Spleen (tissue), 7 donors: ENCODE results near the gene LETMD1.

ENCODE experiments used
- POLR2AphosphoS5 ChIP-seq, 3 donors: sonication (generic); formaldehyde crosslinking; IDR thresholded peaks; one replicate each; pipeline ENCODE4 v1.5.1; 2017; ENCODE audit warnings: antibody characterized with exemption in 3 of 3
- TF ChIP-seq, protein P1 (sequence below), 11 experiments: fragments of 200-600 bp in 7 of 11; fragments of 450-650 bp in 4 of 11; sonication (generic) in 4 of 11; IDR thresholded peaks in 8 of 11; conservative IDR thresholded peaks in 3 of 11; 1 replicate in 7 of 11; 2 replicates in 4 of 11; pipeline versions ENCODE4 v1.4.0 to v1.8.0; 2016 to 2021; ENCODE audit warnings: antibody characterized with exemption in 11 of 11, inconsistent platforms in 4 of 11, mild to moderate bottlenecking in 1 of 11
- donor health status: DM: no; HTN: no; CAD: no; lungs with moderate emphysema.
- donor health status: DM: no; HTN: no; CAD: no.
- donor health status: DM: no; HTN: no; CAD: no.

DNA sequence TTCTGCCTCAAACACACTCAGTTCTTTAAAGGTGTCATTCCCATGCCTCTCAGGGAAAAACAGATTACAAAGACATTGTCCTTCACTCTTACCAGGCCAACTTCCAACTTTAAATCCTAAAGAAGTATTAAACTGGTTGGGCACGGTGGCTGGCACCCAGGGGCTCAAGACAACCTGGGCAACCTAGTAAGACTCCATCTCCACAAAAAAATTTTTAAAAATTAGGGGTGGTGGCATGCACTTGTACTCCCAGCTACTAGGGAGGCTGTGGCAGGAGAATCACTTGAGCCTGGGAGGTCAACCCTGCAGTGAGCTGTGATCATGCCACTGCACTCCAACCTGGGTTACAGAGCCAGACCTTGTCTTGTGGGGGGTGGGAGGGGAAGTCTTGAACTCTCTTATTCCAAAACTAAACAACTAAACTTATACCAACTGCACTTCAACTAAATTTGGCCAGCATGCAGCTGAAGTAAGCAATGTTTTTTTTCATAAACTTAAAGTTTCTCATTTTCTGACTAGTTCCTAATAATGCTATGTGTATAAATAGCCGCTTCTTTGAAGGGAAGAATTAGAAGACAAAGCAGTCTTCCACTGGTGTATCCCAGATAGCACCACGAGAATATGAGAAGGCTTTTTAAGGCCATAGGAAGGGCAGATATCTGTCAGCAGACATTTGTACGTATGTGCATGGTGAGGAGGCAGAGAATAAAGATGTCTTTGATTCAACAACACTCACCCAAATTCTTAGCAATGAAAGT, 24.3 kb upstream of the LETMD1 start:
- TF ChIP-seq, protein P1, sequence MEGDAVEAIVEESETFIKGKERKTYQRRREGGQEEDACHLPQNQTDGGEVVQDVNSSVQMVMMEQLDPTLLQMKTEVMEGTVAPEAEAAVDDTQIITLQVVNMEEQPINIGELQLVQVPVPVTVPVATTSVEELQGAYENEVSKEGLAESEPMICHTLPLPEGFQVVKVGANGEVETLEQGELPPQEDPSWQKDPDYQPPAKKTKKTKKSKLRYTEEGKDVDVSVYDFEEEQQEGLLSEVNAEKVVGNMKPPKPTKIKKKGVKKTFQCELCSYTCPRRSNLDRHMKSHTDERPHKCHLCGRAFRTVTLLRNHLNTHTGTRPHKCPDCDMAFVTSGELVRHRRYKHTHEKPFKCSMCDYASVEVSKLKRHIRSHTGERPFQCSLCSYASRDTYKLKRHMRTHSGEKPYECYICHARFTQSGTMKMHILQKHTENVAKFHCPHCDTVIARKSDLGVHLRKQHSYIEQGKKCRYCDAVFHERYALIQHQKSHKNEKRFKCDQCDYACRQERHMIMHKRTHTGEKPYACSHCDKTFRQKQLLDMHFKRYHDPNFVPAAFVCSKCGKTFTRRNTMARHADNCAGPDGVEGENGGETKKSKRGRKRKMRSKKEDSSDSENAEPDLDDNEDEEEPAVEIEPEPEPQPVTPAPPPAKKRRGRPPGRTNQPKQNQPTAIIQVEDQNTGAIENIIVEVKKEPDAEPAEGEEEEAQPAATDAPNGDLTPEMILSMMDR (IDR thresholded peaks at IDR 0.05 in 8 of 11, conservative IDR thresholded peaks at IDR 0.05 in 3 of 11), result no peak
- TF ChIP-seq POLR2AphosphoS5 (IDR thresholded peaks at IDR 0.05), result no peak
